Measurements from ENCODE around the gene PSG11.

- TF ChIP-seq CTCF (conservative IDR thresholded peaks at IDR 0.05) (no peak), EZH2 (IDR thresholded peaks at IDR 0.05; ENCODE audit: low read depth) (no peak)
These were observed 65.2 kb downstream of the PSG11 start for GRCh38 chr19:42961119-42961518.
